IPS-18a (cell line): Measurements from ENCODE around the gene SLC18B1.

Experiments
- H3K27ac ChIP-seq: one replicate; pipeline ENCODE4 v1.5.1; 2013; ENCODE audit warnings: low read length
- H3K27me3 ChIP-seq: one replicate; pipeline ENCODE4 v1.6.1; 2013; ENCODE audit warnings: mild to moderate bottlenecking, low read length; ENCODE audit not compliant: control insufficient read depth, insufficient read depth
- H3K36me3 ChIP-seq: one replicate; pipeline ENCODE4 v1.6.1; 2013; ENCODE audit warnings: low read depth, low read length; ENCODE audit not compliant: control insufficient read depth
- H3K4me1 ChIP-seq: one replicate; pipeline ENCODE4 v1.6.1; 2013; ENCODE audit warnings: low read depth, low read length; ENCODE audit not compliant: control insufficient read depth
- H3K4me3 ChIP-seq: one replicate; pipeline ENCODE4 v1.5.1; 2013; ENCODE audit warnings: low read length
- H3K9ac ChIP-seq: one replicate; pipeline ENCODE4 v1.6.1; 2013; ENCODE audit warnings: mild to moderate bottlenecking, low read length, moderate library complexity
- H3K9me3 ChIP-seq: one replicate; pipeline ENCODE4 v1.6.1; 2013; ENCODE audit warnings: low read depth, low read length; ENCODE audit not compliant: control insufficient read depth

Gene SLC18B1

GRCh38 chr6:132758689-132759088 is 39.7 kb downstream of the SLC18B1 start:
- no peaks in the 10 kb centered on the region for H3K9me3 ChIP-seq
- no peaks in the 10 kb centered on the region for H3K36me3 ChIP-seq
- H3K4me1 ChIP-seq = no peaks in the 10 kb centered on the region
- H3K4me3 ChIP-seq = no peak overlapping the region
- no peak overlapping the region for H3K27ac ChIP-seq
- H3K9ac ChIP-seq = no peak overlapping the region
- no peaks in the 10 kb centered on the region for H3K27me3 ChIP-seq

DNA sequence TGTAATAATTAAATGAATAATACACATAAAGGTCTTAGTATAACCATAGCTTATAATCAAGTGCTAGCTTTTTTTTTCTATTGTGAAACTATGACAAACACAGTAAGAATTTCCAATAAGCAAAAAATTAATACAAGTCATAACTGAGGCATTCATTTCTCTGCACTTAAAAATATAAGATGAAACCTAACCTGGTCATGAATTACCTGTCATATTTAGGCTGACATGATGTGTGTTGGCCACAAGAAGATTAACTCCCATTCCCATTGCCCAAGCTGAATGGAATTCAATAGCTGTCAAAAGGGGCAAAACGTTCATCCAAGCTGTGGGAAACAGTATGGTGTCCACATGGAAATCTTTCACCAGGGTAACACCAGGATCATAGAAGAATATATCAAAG is 46.2 kb downstream of the SLC18B1 start:
- no peaks in the 10 kb centered on the region for H3K27me3 ChIP-seq
- no peaks in the 10 kb centered on the region for H3K36me3 ChIP-seq
- no peaks in the 10 kb centered on the region for H3K4me1 ChIP-seq
- H3K4me3 ChIP-seq = no peak overlapping the region
- no peak overlapping the region for H3K27ac ChIP-seq
- H3K9me3 ChIP-seq = no peaks in the 10 kb centered on the region
- no peak overlapping the region for H3K9ac ChIP-seq

- Histone ChIP-seq H3K27me3 (no peaks in the 10 kb centered on the region), H3K27ac (no peak overlapping the region), H3K4me3 (no peak overlapping the region), H3K9me3 (no peaks in the 10 kb centered on the region), H3K9ac (no peak overlapping the region), H3K4me1 (no peaks in the 10 kb centered on the region), H3K36me3 (no peaks in the 10 kb centered on the region)
Observed at GRCh38 chr6:132751828-132752227, 46.6 kb downstream of the SLC18B1 start.

- no peaks in the 10 kb centered on the region for H3K9me3 ChIP-seq
- no peaks in the 10 kb centered on the region for H3K36me3 ChIP-seq
- no peaks in the 10 kb centered on the region for H3K4me1 ChIP-seq
- no peak overlapping the region for H3K4me3 ChIP-seq
- H3K9ac ChIP-seq = no peak overlapping the region
- H3K27ac ChIP-seq = no peak overlapping the region
- no peaks in the 10 kb centered on the region for H3K27me3 ChIP-seq
Observed at GRCh38 chr6:132751306-132751705, 47.1 kb downstream of the SLC18B1 start.

DNA sequence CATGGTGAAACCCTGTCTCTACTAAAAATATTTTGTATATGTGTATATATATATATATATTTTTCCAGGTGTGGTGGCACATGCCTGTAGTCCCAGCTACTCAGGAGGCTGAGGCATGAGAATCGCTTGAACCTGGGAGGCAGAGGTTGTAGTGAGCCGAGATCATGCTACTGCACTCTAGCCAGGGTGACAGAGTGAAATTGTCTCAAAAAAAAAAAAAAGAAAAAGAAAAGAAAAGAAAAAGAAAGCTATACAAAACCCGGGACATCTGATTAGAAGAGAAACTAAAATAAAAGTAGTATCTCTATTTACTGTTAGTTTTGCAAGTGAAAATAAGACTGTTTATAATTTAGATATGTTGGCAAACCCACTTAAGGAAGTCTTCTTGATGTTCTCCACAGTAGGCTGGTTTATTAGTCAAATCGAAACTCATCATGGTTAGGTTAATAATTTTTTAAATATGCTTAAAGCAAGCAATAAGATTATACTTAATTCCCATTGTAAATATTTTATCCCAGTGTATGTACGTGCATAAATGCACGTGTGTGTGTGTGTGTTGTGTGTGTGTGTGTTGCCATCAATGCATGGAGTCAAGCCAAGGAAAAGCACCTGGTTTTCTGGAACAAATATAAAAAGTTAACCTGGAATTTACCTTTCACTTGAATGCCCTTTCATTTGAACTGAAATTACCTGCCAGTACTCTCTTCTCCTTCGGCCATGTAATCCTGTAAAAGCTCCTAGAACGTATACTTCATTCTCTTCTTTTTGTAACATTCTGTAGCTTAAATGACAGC is 47.8 kb downstream of the SLC18B1 start:
- no peaks in the 10 kb centered on the region for H3K4me1 ChIP-seq
- H3K9ac ChIP-seq = no peak overlapping the region
- H3K36me3 ChIP-seq = no peaks in the 10 kb centered on the region
- no peak overlapping the region for H3K27ac ChIP-seq
- no peaks in the 10 kb centered on the region for H3K9me3 ChIP-seq
- H3K4me3 ChIP-seq = no peak overlapping the region
- no peaks in the 10 kb centered on the region for H3K27me3 ChIP-seq

DNA sequence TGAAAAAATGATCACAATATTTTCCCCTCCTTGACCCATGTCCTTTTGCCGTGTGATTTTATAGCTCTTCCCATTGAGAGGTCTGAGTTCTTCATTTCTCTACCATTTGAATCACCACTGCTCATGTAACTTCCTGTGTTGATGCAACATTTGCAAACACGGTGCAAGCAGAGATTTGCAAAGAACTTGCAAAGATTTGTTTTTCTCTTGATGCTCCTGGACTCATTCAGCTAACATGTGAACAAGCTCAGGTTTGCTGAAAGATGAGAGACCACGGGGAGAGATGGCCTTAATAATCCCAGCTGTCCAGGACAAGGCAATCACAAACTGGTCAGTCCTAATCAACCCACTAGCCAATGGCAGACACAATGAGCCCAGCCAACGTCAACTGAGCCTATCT is 49.3 kb downstream of the SLC18B1 start:
- H3K4me3 ChIP-seq = no peak overlapping the region
- H3K4me1 ChIP-seq = no peaks in the 10 kb centered on the region
- H3K9ac ChIP-seq = no peak overlapping the region
- H3K27me3 ChIP-seq = no peaks in the 10 kb centered on the region
- no peaks in the 10 kb centered on the region for H3K9me3 ChIP-seq
- H3K36me3 ChIP-seq = no peaks in the 10 kb centered on the region
- no peak overlapping the region for H3K27ac ChIP-seq

GRCh38 chr6:132748446-132748845 is 50.0 kb downstream of the SLC18B1 start:
- Histone ChIP-seq H3K4me3 (no peak overlapping the region), H3K27me3 (no peaks in the 10 kb centered on the region), H3K36me3 (no peaks in the 10 kb centered on the region), H3K9me3 (no peaks in the 10 kb centered on the region), H3K27ac (no peak overlapping the region), H3K9ac (no peak overlapping the region), H3K4me1 (no peaks in the 10 kb centered on the region)

DNA sequence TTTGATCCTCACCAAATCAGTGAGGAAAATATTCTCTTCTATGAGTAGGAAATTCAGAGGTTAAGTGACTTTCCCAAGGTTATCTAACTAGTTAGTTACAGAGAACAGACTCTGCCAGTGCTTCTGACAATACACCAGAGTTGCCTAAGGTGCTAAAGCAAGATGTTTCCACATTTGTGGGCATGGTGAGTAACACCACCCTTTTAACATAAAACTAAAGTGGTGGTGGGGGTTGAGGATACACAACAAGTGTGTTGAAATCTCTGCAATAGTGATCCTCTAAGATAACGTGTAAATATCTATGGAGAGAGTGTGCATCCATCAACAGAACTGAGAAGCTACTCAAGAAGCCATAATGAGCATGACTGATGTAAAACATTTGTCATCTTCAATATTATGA is 52.4 kb downstream of the SLC18B1 start:
- Histone ChIP-seq H3K27me3 (no peaks in the 10 kb centered on the region), H3K27ac (no peak overlapping the region), H3K4me3 (no peak overlapping the region), H3K36me3 (no peaks in the 10 kb centered on the region), H3K9ac (no peak overlapping the region), H3K9me3 (no peaks in the 10 kb centered on the region), H3K4me1 (no peaks in the 10 kb centered on the region)

DNA sequence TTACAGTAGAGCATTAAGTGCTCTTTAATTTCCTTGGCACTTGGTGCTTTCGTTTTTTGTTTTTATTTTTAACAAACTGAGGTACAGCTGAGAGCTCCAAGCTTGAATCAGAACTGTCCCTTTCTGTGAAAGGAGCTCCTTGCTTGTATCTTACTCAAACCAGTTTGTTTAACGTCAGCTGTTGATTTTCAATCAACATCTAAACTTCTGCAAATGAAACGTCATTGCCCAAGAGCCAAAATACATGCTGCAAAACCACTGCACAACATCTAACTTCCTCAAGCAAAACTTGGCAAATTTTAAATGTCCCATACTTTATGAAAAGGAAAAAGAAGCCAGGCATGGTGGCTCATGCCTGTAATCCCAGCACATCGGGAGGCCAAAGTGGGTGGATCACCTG is 55.9 kb downstream of the SLC18B1 start:
- H3K4me1 ChIP-seq = no peaks in the 10 kb centered on the region
- no peak overlapping the region for H3K4me3 ChIP-seq
- no peaks in the 10 kb centered on the region for H3K9me3 ChIP-seq
- H3K36me3 ChIP-seq = no peaks in the 10 kb centered on the region
- H3K27ac ChIP-seq = no peak overlapping the region
- no peaks in the 10 kb centered on the region for H3K27me3 ChIP-seq
- H3K9ac ChIP-seq = no peak overlapping the region

- Histone ChIP-seq H3K4me3 (no peak overlapping the region), H3K36me3 (no peaks in the 10 kb centered on the region), H3K27me3 (no peaks in the 10 kb centered on the region), H3K27ac (no peak overlapping the region), H3K4me1 (no peaks in the 10 kb centered on the region), H3K9ac (no peak overlapping the region), H3K9me3 (no peaks in the 10 kb centered on the region)
Observed at GRCh38 chr6:132741281-132741680, 57.2 kb downstream of the SLC18B1 start.

GRCh38 chr6:132736239-132736638 is 62.2 kb downstream of the SLC18B1 start:
- Histone ChIP-seq H3K36me3 (no peaks in the 10 kb centered on the region), H3K4me3 (no peak overlapping the region), H3K27ac (no peak overlapping the region), H3K9me3 (no peaks in the 10 kb centered on the region), H3K9ac (no peak overlapping the region), H3K27me3 (no peaks in the 10 kb centered on the region), H3K4me1 (no peaks in the 10 kb centered on the region)

GRCh38 chr6:132734694-132735236 is 63.7 kb downstream of the SLC18B1 start:
- Histone ChIP-seq H3K4me3 (no peak overlapping the region), H3K36me3 (no peaks in the 10 kb centered on the region), H3K27me3 (no peaks in the 10 kb centered on the region), H3K27ac (no peak overlapping the region), H3K9ac (no peak overlapping the region), H3K9me3 (no peaks in the 10 kb centered on the region), H3K4me1 (no peaks in the 10 kb centered on the region)
